NCI-H69 (cell line): ENCODE measurements around the gene TRMT112.

Experiments used
- DNase-seq: peaks from one replicate; lab custom pipeline; 2025; lab: John Stamatoyannopoulos, UW

Gene TRMT112

GRCh38 chr11:64351136-64351631 lies 33.8 kb upstream of the TRMT112 start:
- DNase-seq = no peak

GRCh38 chr11:64349404-64349803 lies 32.0 kb upstream of the TRMT112 start:
- DNase-seq = no peak

GRCh38 chr11:64349025-64349387 lies 31.6 kb upstream of the TRMT112 start:
- DNase-seq = no peak

- DNase-seq = peak; percentile 54
Observed at GRCh38 chr11:64348383-64349024, 31.1 kb upstream of the TRMT112 start.

GRCh38 chr11:64347193-64347867 lies 30.0 kb upstream of the TRMT112 start:
- DNase-seq = no peak

- no peak for DNase-seq
Observed at GRCh38 chr11:64344787-64345186, 27.4 kb upstream of the TRMT112 start.

- peak; percentile 68 for DNase-seq
Observed at GRCh38 chr11:64343767-64344559, 26.6 kb upstream of the TRMT112 start.

GRCh38 chr11:64342869-64343745 lies 25.7 kb upstream of the TRMT112 start:
- no peak for DNase-seq

- DNase-seq = peak; percentile 94
Observed at GRCh38 chr11:64341851-64342791, 24.8 kb upstream of the TRMT112 start.

GRCh38 chr11:64341429-64341828 lies 24.1 kb upstream of the TRMT112 start:
- no peak for DNase-seq

- no peak for DNase-seq
Observed at GRCh38 chr11:64340671-64341335, 23.4 kb upstream of the TRMT112 start.

- no peak for DNase-seq
Observed at GRCh38 chr11:64339754-64340408, 22.5 kb upstream of the TRMT112 start, which contains the start of gene CCDC88B. TSS of gene CCDC88B (plus strand) at chr11:64340204. CDS start at chr11:64340267, 63 bp downstream.

GRCh38 chr11:64339286-64339685 lies 21.9 kb upstream of the TRMT112 start:
- DNase-seq = no peak

GRCh38 chr11:64338716-64339115 lies 21.4 kb upstream of the TRMT112 start:
- no peak for DNase-seq

GRCh38 chr11:64337538-64338249 lies 20.3 kb upstream of the TRMT112 start:
- no peak for DNase-seq

- DNase-seq = peak; percentile 97
Observed at GRCh38 chr11:64334764-64335735, 17.7 kb upstream of the TRMT112 start.

GRCh38 chr11:64333556-64333955 lies 16.2 kb upstream of the TRMT112 start:
- no peak for DNase-seq
